Measurements from ENCODE around the gene FAM163B. TPM values are rescaled to one million over a fixed set of nuclear protein-coding genes. Genes with fewer than 3 reads are reported as not detected.
A peak's percentile ranks its signal among the peaks of the same experiment; 100 is the strongest.

The FAM163B gene
- polyA plus RNA-seq, 1 of the 3 experiments (the other 2 are of a cell fraction), result 0.05 TPM

- H3K27me3 ChIP-seq (ENCODE audit: insufficient read depth), result peaks cover 20% of the 10 kb centered on the region; the same call in 1 of the 2 replicates
- no peaks in the 10 kb centered on the region for H3K9me3 ChIP-seq
- ChIA-PET POLR2A (interaction anchor here (0.6 to 2.1 kb wide), 11 partner anchors 8 to 112 kb away, joined by 3 to 17 read pairs (median 5); partner anchors contain the start of genes ADAMTSL2, DBH and FAM163B), CTCF (interaction anchor here (0.8 to 1.7 kb wide), 6 partner anchors 10 to 161 kb away, joined by 3 to 5 read pairs (median 4); no protein-coding TSS in a partner anchor)
- TF ChIP-seq USF1 (IDR thresholded peaks at IDR 0.05; ENCODE audit: borderline replicate concordance, low read depth) (no peak), MAX (IDR thresholded peaks at IDR 0.05; ENCODE audit: low read depth) (no peak), MXI1 (IDR thresholded peaks at IDR 0.05; ENCODE audit: low read depth, low read length) (no peak), REST (IDR thresholded peaks at IDR 0.05; ENCODE audit: low read depth, low read length) (no peak), RFX5 (IDR thresholded peaks at IDR 0.05; ENCODE audit: low read length) (no peak), TAF1 (IDR thresholded peaks at IDR 0.05; ENCODE audit: borderline replicate concordance, low read depth, low read length) (no peak), PBX3 (IDR thresholded peaks at IDR 0.05) (no peak), RCOR1 (IDR thresholded peaks at IDR 0.05; ENCODE audit: low read length) (no peak), GATA2 (CRISPR knock-in tag; IDR thresholded peaks at IDR 0.05) (no peak)
- no peak overlapping the region for H3K9ac ChIP-seq
- no peak for DNase-seq
- H3F3A ChIP-seq (replicated peaks; ENCODE audit: insufficient read depth), result no peaks in the 10 kb centered on the region
- WGBS (ENCODE audit: low lambda C conversion rate), result 49% methylated on average over 7 of the region's 7 CpGs
- no peak overlapping the region for H3K4me2 ChIP-seq
- peaks cover 0 to 67% of the 10 kb centered on the region in 2 experiments; a peak in 1 of 4 replicates for H3K4me1 ChIP-seq (ENCODE audit: control insufficient read depth in 1 of 2, insufficient read depth in 2 of 2, low read depth in 1 of 2, low read length in 1 of 2)
- peak overlapping the region in 1 of 2 experiments; percentile 51; a peak in 1 of 4 replicates for H3K27ac ChIP-seq (ENCODE audit: low read depth in 2 of 2, low read length in 1 of 2)
- H2AFZ ChIP-seq (ENCODE audit: low read depth), result no peak overlapping the region
- no peaks in the 10 kb centered on the region for H3K9me2 ChIP-seq
- H4K20me1 ChIP-seq (ENCODE audit: insufficient read depth), result no peaks in the 10 kb centered on the region
- peaks cover 0 to 9% of the 10 kb centered on the region in 2 experiments for H3K36me3 ChIP-seq (replicated peaks in 1 of 2; ENCODE audit: control insufficient read depth in 1 of 2, insufficient read depth in 2 of 2, low read length in 1 of 2)
- no peaks in the 10 kb centered on the region for H3K79me2 ChIP-seq (ENCODE audit: insufficient read depth)
- no peak overlapping the region for H3K4me3 ChIP-seq (ENCODE audit: low read depth in 2 of 2, low read length in 1 of 2)
Measured at GRCh38 chr9:133647148-133647547, 38.0 kb upstream of the FAM163B start.

Measured in SK-N-SH (cell line).